HCT116 (cell line): ENCODE results near the gene CCSER1. TPM values are rescaled to one million over a fixed set of nuclear protein-coding genes. Genes with fewer than 3 reads are reported as not detected.

ENCODE experiments used
- ATAC-seq: fragments of 200-7000 bp; cut with Tn5 transposase; 2 replicates; pipeline ENCODE4 v1.9.1; 2020; ENCODE audit warnings: mild to moderate bottlenecking, moderate library complexity
- BruUV-seq: library from RNA; stranded (reverse); fragments of 400-500 nt; replicated peaks from 2 replicates; lab custom pipeline; 2021; lab: Mats Ljungman, UMichigan
- CTCF ChIA-PET: fragments of 300-600 bp; sonication (Branson Sonifier 250); formaldehyde crosslinking; loops from one replicate; lab custom pipeline; 2021; ENCODE audit warnings: antibody characterized with exemption; lab: Charles Lee
- POLR2A ChIA-PET: fragments of 300-600, 350-600 bp; sonication (Branson Sonifier 250); formaldehyde crosslinking; loops from one replicate; lab custom pipeline; 2021; ENCODE audit warnings: antibody characterized with exemption; lab: Charles Lee
- RAD21 ChIA-PET, 2 experiments: fragments of 300-600 bp; sonication (Branson Sonifier 250); formaldehyde crosslinking; loops; one replicate each; lab custom pipeline; 2023; ENCODE audit warnings: low total read pairs in 2 of 2; ENCODE audit not compliant: uncharacterized antibody in 2 of 2, unreplicated experiment in 2 of 2, low non-redundant PET in 1 of 2; lab: Charles Lee
- DNase-seq: peaks from one replicate; pipeline ENCODE4 v3.0.0-alpha.2; 2010; ENCODE audit warnings: low read depth, low spot score
- H2AFZ ChIP-seq: fragments of 200-600 bp; shearing (Covaris generic), sonication (generic); 2 replicates; pipeline ENCODE4 v1.6.1; 2017; ENCODE audit warnings: low read depth, mixed run types, mixed read lengths, antibody characterized with exemption, low read length; ENCODE audit not compliant: poor library complexity, severe bottlenecking
- H3K27ac ChIP-seq: 2 replicates; pipeline ENCODE4 v1.5.1; 2012; ENCODE audit warnings: low read depth, low read length
- H3K27me3 ChIP-seq: fragments of 200-600 bp; sonication (generic); 2 replicates; pipeline ENCODE4 v1.6.1; 2016; ENCODE audit warnings: mixed run types, low read length, mixed read lengths; ENCODE audit not compliant: insufficient read depth
- H3K36me3 ChIP-seq, 2 experiments: fragments of 200-500 bp in 1 of 2; fragments of 200-600 bp in 1 of 2; sonication (Bioruptor generic) in 1 of 2; sonication (generic) in 1 of 2; 2 replicates each; pipeline versions ENCODE4 v1.5.1 to v1.6.1; 2014 to 2016; ENCODE audit warnings: low read length in 2 of 2, inconsistent platforms in 1 of 2, mixed read lengths in 1 of 2, mixed run types in 1 of 2; ENCODE audit not compliant: insufficient read depth in 2 of 2, control insufficient read depth in 1 of 2
- H3K4me1 ChIP-seq, 2 experiments: fragments of 200-600 bp in 1 of 2; sonication (generic) in 1 of 2; 2 replicates each; pipeline versions ENCODE4 v1.5.1 to v1.6.1; 2012 to 2017; ENCODE audit warnings: low read length in 2 of 2, inconsistent platforms in 1 of 2, mild to moderate bottlenecking in 1 of 2, mixed read lengths in 1 of 2, mixed run types in 1 of 2, moderate library complexity in 1 of 2; ENCODE audit not compliant: insufficient read depth in 2 of 2, control insufficient read depth in 1 of 2
- H3K4me2 ChIP-seq: fragments of 200-600 bp; sonication (generic); 2 replicates; pipeline ENCODE4 v1.6.1; 2017; ENCODE audit warnings: mixed run types, low read length, mixed read lengths
- H3K4me3 ChIP-seq, 2 experiments: fragments of 200-600 bp in 1 of 2; sonication (generic) in 1 of 2; replicated peaks in 1 of 2; 2 replicates each; pipeline ENCODE4 v1.5.1; 2011 to 2016; ENCODE audit warnings: low read length in 2 of 2, control low read depth in 1 of 2, low read depth in 1 of 2, mild to moderate bottlenecking in 1 of 2, mixed read lengths in 1 of 2, mixed run types in 1 of 2
- H3K79me2 ChIP-seq: fragments of 200-600 bp; sonication (generic); 2 replicates; pipeline ENCODE4 v1.6.1; 2017; ENCODE audit warnings: mild to moderate bottlenecking, mixed run types, low read length, moderate library complexity, mixed read lengths; ENCODE audit not compliant: insufficient read depth
- H3K9ac ChIP-seq: fragments of 200-600 bp; sonication (generic); 2 replicates; pipeline ENCODE4 v1.6.1; 2016; ENCODE audit warnings: low read length, mixed read lengths
- H3K9me2 ChIP-seq: fragments of 200-600 bp; sonication (generic), shearing (Covaris generic); 2 replicates; pipeline ENCODE4 v1.6.1; 2017; ENCODE audit warnings: mixed run types, mild to moderate bottlenecking, moderate library complexity; ENCODE audit not compliant: insufficient read depth
- H3K9me3 ChIP-seq, 2 experiments: fragments of 200-500 bp in 1 of 2; fragments of 200-600 bp in 1 of 2; sonication (Bioruptor generic) in 1 of 2; sonication (generic) in 1 of 2; 2 replicates each; pipeline ENCODE4 v1.6.1; 2014 to 2017; ENCODE audit warnings: low read length in 2 of 2, mixed read lengths in 2 of 2, inconsistent platforms in 1 of 2, low read depth in 1 of 2, mild to moderate bottlenecking in 1 of 2, mixed run types in 1 of 2, moderate library complexity in 1 of 2; ENCODE audit not compliant: control insufficient read depth in 1 of 2, insufficient read depth in 1 of 2
- H4K20me1 ChIP-seq: fragments of 200-600 bp; sonication (generic), shearing (Covaris generic); 2 replicates; pipeline ENCODE4 v1.6.1; 2017; ENCODE audit warnings: mixed run types, mild to moderate bottlenecking, moderate library complexity; ENCODE audit not compliant: insufficient read depth
- CBX3 ChIP-seq: IDR thresholded peaks from 2 replicates; pipeline ENCODE4 v1.6.1; 2012; ENCODE audit warnings: low read depth
- CEBPB ChIP-seq: IDR thresholded peaks from 2 replicates; pipeline ENCODE4 v1.6.1; 2012; ENCODE audit warnings: low read depth
- EGR1 ChIP-seq: IDR thresholded peaks from 2 replicates; pipeline ENCODE4 v1.6.1; 2012; ENCODE audit warnings: low read depth
- ELF1 ChIP-seq: IDR thresholded peaks from 2 replicates; pipeline ENCODE4 v1.6.1; 2012; ENCODE audit warnings: low read depth, borderline replicate concordance
- EZH2 ChIP-seq: fragments of 200-600 bp; sonication (generic); IDR thresholded peaks from 2 replicates; pipeline ENCODE4 v1.6.1; 2017; ENCODE audit warnings: antibody characterized with exemption, mixed run types
- JUND ChIP-seq: IDR thresholded peaks from 2 replicates; pipeline ENCODE4 v1.6.1; 2012
- POLR2A ChIP-seq: IDR thresholded peaks from 2 replicates; pipeline ENCODE4 v1.7.0; 2011; ENCODE audit warnings: borderline replicate concordance; ENCODE audit not compliant: insufficient read depth, insufficient read length; ENCODE audit errors: extremely low read depth
- POLR2AphosphoS5 ChIP-seq: IDR thresholded peaks from 2 replicates; pipeline ENCODE4 v1.6.1; 2011; ENCODE audit warnings: mild to moderate bottlenecking, low read depth, low read length, moderate library complexity
- RAD21 ChIP-seq: IDR thresholded peaks from 2 replicates; pipeline ENCODE4 v1.6.1; 2012; ENCODE audit warnings: low read depth, mild to moderate bottlenecking
- SIN3A ChIP-seq: IDR thresholded peaks from 2 replicates; pipeline ENCODE4 v1.6.1; 2012; ENCODE audit warnings: low read depth
- SRF ChIP-seq: IDR thresholded peaks from 2 replicates; pipeline ENCODE4 v1.6.1; 2012; ENCODE audit warnings: low read depth
- TCF7L2 ChIP-seq: IDR thresholded peaks from 2 replicates; pipeline ENCODE4 v1.7.0; 2011; ENCODE audit warnings: borderline replicate concordance, inconsistent platforms; ENCODE audit not compliant: insufficient read depth, insufficient read length; ENCODE audit errors: extremely low read depth
- intact Hi-C: fragments of 100-400 bp; cut with micrococcal nuclease; formaldehyde crosslinking; loops from 2 replicates; pipeline ENCODE4 v1.10.0; 2022
- total RNA-seq: library from RNA; stranded (reverse); gene quantifications from one replicate; pipeline ENCODE4 v1.2.1, GENCODE V29; 2021; ENCODE audit not compliant: unreplicated experiment

CCSER1 gene
- total RNA-seq, 1 experiment from 2014 or later = 6.7 TPM

- POLR2A ChIA-PET = no interaction called here
- Histone ChIP-seq H3K9me3 (no peaks in the 10 kb centered on the region), H3K79me2 (no peaks in the 10 kb centered on the region), H3K4me1 (peaks cover 8 to 11% of the 10 kb centered on the region in 2 experiments), H4K20me1 (no peaks in the 10 kb centered on the region), H3K9me2 (no peaks in the 10 kb centered on the region), H3K27ac (no peak overlapping the region), H3K27me3 (no peaks in the 10 kb centered on the region), H3K4me3 (no peak overlapping the region), H3K4me2 (no peak overlapping the region), H2AFZ (no peak overlapping the region), H3K36me3 (no peaks in the 10 kb centered on the region), H3K9ac (no peak overlapping the region)
- CTCF ChIA-PET = no interaction called here
- RAD21 ChIA-PET = no interaction called here
- no peak for DNase-seq
- intact Hi-C loops = no loop called here
- BruUV-seq = no TSS peak
- ATAC-seq = no peak
- TF ChIP-seq RAD21 (no peak), SRF (no peak), POLR2AphosphoS5 (no peak), EGR1 (no peak), CBX3 (no peak), JUND (no peak), POLR2A (no peak), EZH2 (no peak), CEBPB (no peak), ELF1 (no peak), TCF7L2 (no peak), SIN3A (no peak)
- TF ChIP-seq, all 23 proteins: peak for 0
These were observed 717.0 kb downstream of the CCSER1 start for GRCh38 chr4:90844241-90844640.

- POLR2A ChIA-PET = no interaction called here
- CTCF ChIA-PET = no interaction called here
These were observed 718.6 kb downstream of the CCSER1 start for GRCh38 chr4:90845777-90846176.

More at GRCh38 chr4:90845777-90846176, 718.6 kb downstream of the CCSER1 start:
- Histone ChIP-seq H3K9ac (no peak overlapping the region), H3K27ac (no peak overlapping the region), H3K4me1 (peaks cover 8 to 11% of the 10 kb centered on the region in 2 experiments), H3K79me2 (no peaks in the 10 kb centered on the region), H2AFZ (peak overlapping the region; percentile 17), H4K20me1 (no peaks in the 10 kb centered on the region), H3K27me3 (no peaks in the 10 kb centered on the region), H3K9me3 (no peaks in the 10 kb centered on the region), H3K9me2 (no peaks in the 10 kb centered on the region), H3K4me2 (peak overlapping the region; percentile 24), H3K4me3 (no peak overlapping the region), H3K36me3 (no peaks in the 10 kb centered on the region)
- BruUV-seq = no TSS peak
- ATAC-seq (0 out of 2 replicates have a peak, but pooled peaks have one; percentile 50), DNase-seq (no peak)
- RAD21 ChIA-PET = no interaction called here
- TF ChIP-seq ELF1 = no peak
- TF ChIP-seq JUND = 0 out of 2 replicates have a peak, but pooled peaks have one; percentile 17
- TF ChIP-seq POLR2A = no peak
- no peak for TF ChIP-seq SRF
- intact Hi-C loops = no loop called here
